OCI-LY3 (cell line): ENCODE data around the gene PDE4D.

Source experiments
- H2AFZ ChIP-seq: fragments of 200-600, 300-600 bp; shearing (Covaris generic); 2 replicates; pipeline ENCODE4 v1.6.0; 2014; ENCODE audit warnings: antibody characterized with exemption, low read depth, low read length
- H3K27ac ChIP-seq: fragments of 200-600, 300-600 bp; sonication (generic); 2 replicates; pipeline ENCODE4 v1.5.1; 2014; ENCODE audit warnings: mild to moderate bottlenecking, low read length, moderate library complexity, mixed read lengths
- H3K27me3 ChIP-seq: fragments of 200-600, 300-600 bp; sonication (generic); 2 replicates; pipeline ENCODE4 v1.6.1; 2014; ENCODE audit warnings: low read depth, low read length, mixed read lengths
- H3K36me3 ChIP-seq: fragments of 200-600, 300-600 bp; sonication (generic); replicated peaks from 2 replicates; pipeline ENCODE3; 2014; ENCODE audit warnings: low read depth, low read length, mixed read lengths
- H3K4me1 ChIP-seq: fragments of 300-600, 200-600 bp; sonication (generic); 2 replicates; pipeline ENCODE4 v1.6.1; 2014; ENCODE audit warnings: low read length, mixed read lengths
- H3K4me2 ChIP-seq: fragments of 200-600, 300-600 bp; sonication (generic); 2 replicates; pipeline ENCODE4 v1.6.1; 2014; ENCODE audit warnings: low read length, mixed read lengths
- H3K4me3 ChIP-seq: fragments of 300-600, 200-600 bp; sonication (generic); 2 replicates; pipeline ENCODE4 v1.5.1; 2014; ENCODE audit warnings: antibody characterized with exemption, mild to moderate bottlenecking, low read length, moderate library complexity
- H3K79me2 ChIP-seq: fragments of 300-600, 200-600 bp; shearing (Covaris generic); 2 replicates; pipeline ENCODE4 v1.6.1; 2014; ENCODE audit warnings: mild to moderate bottlenecking, low read length, mixed read lengths
- H3K9ac ChIP-seq: fragments of 300-600, 200-600 bp; shearing (Covaris generic); 2 replicates; pipeline ENCODE4 v1.6.0; 2014; ENCODE audit warnings: mild to moderate bottlenecking, low read length, moderate library complexity
- H3K9me3 ChIP-seq: fragments of 200-600, 300-600 bp; shearing (Covaris generic); 2 replicates; pipeline ENCODE4 v1.6.1; 2014; ENCODE audit warnings: low read length, mixed read lengths; ENCODE audit not compliant: insufficient read depth
- H4K20me1 ChIP-seq: fragments of 200-600, 300-600 bp; sonication (generic); 2 replicates; pipeline ENCODE4 v1.6.1; 2016; ENCODE audit warnings: low read length, mixed read lengths; ENCODE audit not compliant: insufficient read depth
- CTCF ChIP-seq: fragments of 200-600, 300-600 bp; sonication (generic); IDR thresholded peaks from 2 replicates; pipeline ENCODE4 v1.5.1; 2014; ENCODE audit warnings: antibody characterized with exemption, low read length, low read depth
- EZH2phosphoT487 ChIP-seq: fragments of 200-600 bp; shearing (Covaris generic); IDR thresholded peaks from 2 replicates; pipeline ENCODE4 v1.6.1; 2018; ENCODE audit warnings: antibody characterized with exemption, mixed run types, low read depth

Gene PDE4D

GRCh38 chr5:59266410-59266809, 627.1 kb downstream of the PDE4D start:
- no peaks in the 10 kb centered on the region for H3K9me3 ChIP-seq
- no peak for TF ChIP-seq CTCF
- TF ChIP-seq EZH2phosphoT487, result no peak
- H3K4me3 ChIP-seq, result no peak overlapping the region
- H3K9ac ChIP-seq, result no peak overlapping the region
- no peaks in the 10 kb centered on the region for H3K4me1 ChIP-seq
- H3K27me3 ChIP-seq, result no peaks in the 10 kb centered on the region
- H4K20me1 ChIP-seq, result no peaks in the 10 kb centered on the region
- no peaks in the 10 kb centered on the region for H3K36me3 ChIP-seq
- no peak overlapping the region for H3K27ac ChIP-seq
- no peaks in the 10 kb centered on the region for H3K79me2 ChIP-seq
- no peak overlapping the region for H2AFZ ChIP-seq
- no peak overlapping the region for H3K4me2 ChIP-seq

DNA sequence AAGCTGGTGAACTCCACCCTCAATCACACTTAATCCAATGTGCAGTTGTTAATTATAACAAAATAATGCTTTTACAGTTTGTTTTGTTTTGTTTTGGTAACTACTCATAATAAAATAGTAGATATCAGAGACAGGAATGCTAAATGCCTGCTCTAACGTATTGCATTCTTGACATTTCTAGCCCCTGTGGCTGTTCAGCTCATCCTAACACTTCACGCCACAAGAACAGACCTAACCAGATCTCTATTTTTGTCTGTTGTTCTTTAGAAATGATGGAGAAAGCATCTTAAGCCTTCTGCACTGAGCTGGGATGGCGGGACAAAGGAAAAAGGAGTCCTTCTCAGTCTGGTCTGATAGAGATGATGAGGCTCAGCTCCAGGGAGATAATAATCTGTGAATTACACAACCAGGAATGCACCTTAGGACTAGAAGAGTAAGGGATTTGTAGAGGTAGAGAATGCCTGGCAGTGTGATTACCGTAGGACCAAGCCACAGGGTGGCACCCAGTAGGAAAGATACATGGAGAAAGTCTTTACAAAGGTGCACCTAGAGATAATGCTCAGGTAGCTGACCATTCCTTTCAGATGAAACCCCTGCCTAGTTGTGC, 628.8 kb downstream of the PDE4D start:
- no peak overlapping the region for H3K4me2 ChIP-seq
- H3K9ac ChIP-seq, result no peak overlapping the region
- no peaks in the 10 kb centered on the region for H3K4me1 ChIP-seq
- H2AFZ ChIP-seq, result no peak overlapping the region
- no peaks in the 10 kb centered on the region for H3K36me3 ChIP-seq
- H3K27me3 ChIP-seq, result no peaks in the 10 kb centered on the region
- H4K20me1 ChIP-seq, result no peaks in the 10 kb centered on the region
- no peaks in the 10 kb centered on the region for H3K79me2 ChIP-seq
- no peak overlapping the region for H3K4me3 ChIP-seq
- TF ChIP-seq CTCF, result no peak
- no peaks in the 10 kb centered on the region for H3K9me3 ChIP-seq
- no peak overlapping the region for H3K27ac ChIP-seq

DNA sequence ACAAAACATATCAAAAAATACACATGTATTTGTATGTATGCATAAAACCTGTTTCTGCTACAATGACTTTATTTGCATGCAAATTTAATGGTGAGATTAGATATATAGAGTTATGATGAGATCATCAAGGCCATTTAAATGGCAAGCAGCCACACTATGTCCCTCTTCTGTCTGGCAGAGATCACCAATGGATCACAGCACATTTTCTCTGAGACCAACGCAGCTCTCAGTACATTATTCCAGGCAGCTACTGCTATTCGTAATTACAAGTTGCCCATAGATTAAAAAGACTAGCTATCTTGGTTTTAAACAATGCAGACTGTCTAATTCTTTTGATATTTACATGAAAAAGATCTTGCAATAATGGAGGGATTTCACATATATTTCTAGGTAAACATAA, 629.5 kb downstream of the PDE4D start:
- Histone ChIP-seq H3K4me3 (no peak overlapping the region), H3K9me3 (no peaks in the 10 kb centered on the region), H3K4me1 (no peaks in the 10 kb centered on the region), H3K4me2 (no peak overlapping the region), H3K27me3 (no peaks in the 10 kb centered on the region), H3K36me3 (no peaks in the 10 kb centered on the region), H4K20me1 (no peaks in the 10 kb centered on the region), H3K27ac (no peak overlapping the region), H3K9ac (no peak overlapping the region), H2AFZ (no peak overlapping the region), H3K79me2 (no peaks in the 10 kb centered on the region)
- no peak for TF ChIP-seq EZH2phosphoT487
- TF ChIP-seq CTCF, result no peak

DNA sequence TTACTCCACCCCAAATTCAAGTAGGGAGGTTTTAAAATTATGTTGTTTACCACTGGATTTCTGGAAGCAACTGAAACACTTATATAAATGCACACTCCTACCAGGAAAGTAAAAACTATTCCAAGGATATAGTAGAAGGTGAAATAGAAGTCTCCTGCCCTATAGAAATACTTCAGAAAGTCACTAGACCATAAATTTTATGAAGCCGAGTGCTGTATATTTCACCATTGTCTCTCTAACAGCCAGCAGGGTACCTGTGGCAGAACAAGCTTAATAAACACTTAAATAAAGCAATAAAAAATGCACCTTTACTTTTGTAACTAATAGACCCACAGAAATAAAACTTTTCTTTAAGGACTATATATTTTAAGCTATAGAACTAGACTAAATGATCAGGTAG, 631.6 kb downstream of the PDE4D start:
- Histone ChIP-seq H3K4me3 (no peak overlapping the region), H3K27ac (no peak overlapping the region), H3K4me2 (no peak overlapping the region), H3K4me1 (no peaks in the 10 kb centered on the region), H3K9me3 (no peaks in the 10 kb centered on the region), H3K9ac (no peak overlapping the region), H3K36me3 (no peaks in the 10 kb centered on the region), H4K20me1 (no peaks in the 10 kb centered on the region), H3K79me2 (no peaks in the 10 kb centered on the region), H2AFZ (no peak overlapping the region), H3K27me3 (no peaks in the 10 kb centered on the region)
- TF ChIP-seq CTCF (no peak), EZH2phosphoT487 (no peak)
